HEK293 (cell line): Measurements from ENCODE around the gene ARHGAP45.

ENCODE experiments used
- KLF1 ChIP-seq: fragments of 450-650 bp; formaldehyde crosslinking; IDR thresholded peaks from 2 replicates; pipeline ENCODE4 v1.5.1; 2016; ENCODE audit warnings: missing biosample characterization, missing genetic modification characterization
- KLF17 ChIP-seq: fragments of 450-650 bp; formaldehyde crosslinking; IDR thresholded peaks from 2 replicates; pipeline ENCODE4 v1.5.1; 2016; ENCODE audit warnings: missing biosample characterization, missing genetic modification characterization
- KLF8 ChIP-seq: fragments of 450-650 bp; formaldehyde crosslinking; IDR thresholded peaks from 2 replicates; pipeline ENCODE4 v1.5.1; 2016; ENCODE audit warnings: missing biosample characterization, missing genetic modification characterization
- OSR2 ChIP-seq: fragments of 450-650 bp; formaldehyde crosslinking; IDR thresholded peaks from 2 replicates; pipeline ENCODE4 v1.5.1; 2016; ENCODE audit warnings: missing biosample characterization, missing genetic modification characterization
- PBX3 ChIP-seq: sonication (generic); formaldehyde crosslinking; IDR thresholded peaks from 2 replicates; pipeline ENCODE4 v1.8.1; 2022; ENCODE audit warnings: mild to moderate bottlenecking, moderate library complexity, missing genetic modification reagents
- REPIN1 ChIP-seq: fragments of 450-650 bp; formaldehyde crosslinking; IDR thresholded peaks from 2 replicates; pipeline ENCODE4 v1.5.1; 2017; ENCODE audit warnings: missing biosample characterization, missing genetic modification characterization, low read depth
- REST ChIP-seq: fragments of 450-650 bp; formaldehyde crosslinking; IDR thresholded peaks from 2 replicates; pipeline ENCODE4 v1.5.1; 2016; ENCODE audit warnings: missing biosample characterization, missing genetic modification characterization
- SALL2 ChIP-seq: fragments of 450-650 bp; formaldehyde crosslinking; IDR thresholded peaks from 2 replicates; pipeline ENCODE4 v1.5.0; 2017; ENCODE audit warnings: missing biosample characterization, mild to moderate bottlenecking, missing genetic modification characterization, borderline replicate concordance
- ZNF366 ChIP-seq: fragments of 450-650 bp; formaldehyde crosslinking; conservative IDR thresholded peaks from 2 replicates; pipeline ENCODE4 v1.5.1; 2016; ENCODE audit warnings: missing biosample characterization, missing genetic modification characterization
- ZNF398 ChIP-seq: fragments of 450-650 bp; formaldehyde crosslinking; IDR thresholded peaks from 2 replicates; pipeline ENCODE4 v1.5.1; 2017; ENCODE audit warnings: missing biosample characterization, missing genetic modification characterization
- ZNF76 ChIP-seq: fragments of 450-650 bp; formaldehyde crosslinking; IDR thresholded peaks from 2 replicates; pipeline ENCODE4; 2016; ENCODE audit warnings: low read depth, missing biosample characterization, missing genetic modification characterization, borderline replicate concordance
- TF ChIP-seq, protein P1 (sequence below): fragments of 450-650 bp; formaldehyde crosslinking; IDR thresholded peaks from 2 replicates; pipeline ENCODE4 v1.5.1; 2016; ENCODE audit warnings: missing biosample characterization, missing genetic modification characterization
- TF ChIP-seq, protein P2 (sequence below): fragments of 450-650 bp; formaldehyde crosslinking; IDR thresholded peaks from 2 replicates; pipeline ENCODE4 v1.5.1; 2016; ENCODE audit warnings: missing biosample characterization, missing genetic modification characterization

ARHGAP45 gene

DNA sequence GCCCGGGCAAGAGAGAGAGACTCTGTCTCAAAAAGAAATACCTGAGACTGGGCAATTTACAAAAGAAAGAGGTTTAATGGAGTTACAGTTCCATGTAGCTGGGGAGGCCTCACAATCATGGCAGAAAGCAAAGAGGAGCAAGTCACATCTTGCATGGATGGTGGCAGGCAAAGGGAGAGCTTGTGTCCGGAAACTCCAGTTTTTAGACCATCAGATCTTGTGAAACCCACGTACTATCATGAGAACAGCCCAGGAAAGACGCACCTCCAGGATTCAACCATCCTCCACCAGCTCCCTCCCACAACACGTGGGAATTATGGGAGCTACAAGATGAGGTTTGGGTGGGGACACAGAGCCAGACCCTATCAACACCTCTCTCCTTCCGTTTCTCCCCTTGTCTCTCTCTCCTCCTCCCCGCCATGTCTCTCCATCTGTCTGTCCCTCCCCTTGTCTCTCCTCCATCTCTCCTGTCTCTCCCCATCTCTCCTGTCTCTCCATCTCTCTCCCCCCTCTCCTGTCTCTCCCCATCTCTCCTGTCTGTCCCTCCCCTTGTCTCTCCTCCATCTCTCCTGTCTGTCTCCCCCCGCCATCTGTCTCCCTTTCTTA lies 18.2 kb downstream of the ARHGAP45 start (continued):
- TF ChIP-seq REST (tag by site-specific recombination) (no peak), ZNF366 (tag by site-specific recombination) (peak; percentile 92), REPIN1 (tag by site-specific recombination) (no peak), KLF17 (tag by site-specific recombination) (0 out of 2 replicates have a peak, but pooled peaks have one; percentile 6), ZNF76 (tag by site-specific recombination) (peak; percentile 59), ZNF398 (tag by site-specific recombination) (peak; percentile 81), SALL2 (tag by site-specific recombination) (no peak), OSR2 (tag by site-specific recombination) (0 out of 2 replicates have a peak, but pooled peaks have one; percentile 5), PBX3 (no peak), KLF8 (tag by site-specific recombination) (no peak; the same call in 1 of the 2 replicates), KLF1 (no peak)
- TF ChIP-seq, protein P1, sequence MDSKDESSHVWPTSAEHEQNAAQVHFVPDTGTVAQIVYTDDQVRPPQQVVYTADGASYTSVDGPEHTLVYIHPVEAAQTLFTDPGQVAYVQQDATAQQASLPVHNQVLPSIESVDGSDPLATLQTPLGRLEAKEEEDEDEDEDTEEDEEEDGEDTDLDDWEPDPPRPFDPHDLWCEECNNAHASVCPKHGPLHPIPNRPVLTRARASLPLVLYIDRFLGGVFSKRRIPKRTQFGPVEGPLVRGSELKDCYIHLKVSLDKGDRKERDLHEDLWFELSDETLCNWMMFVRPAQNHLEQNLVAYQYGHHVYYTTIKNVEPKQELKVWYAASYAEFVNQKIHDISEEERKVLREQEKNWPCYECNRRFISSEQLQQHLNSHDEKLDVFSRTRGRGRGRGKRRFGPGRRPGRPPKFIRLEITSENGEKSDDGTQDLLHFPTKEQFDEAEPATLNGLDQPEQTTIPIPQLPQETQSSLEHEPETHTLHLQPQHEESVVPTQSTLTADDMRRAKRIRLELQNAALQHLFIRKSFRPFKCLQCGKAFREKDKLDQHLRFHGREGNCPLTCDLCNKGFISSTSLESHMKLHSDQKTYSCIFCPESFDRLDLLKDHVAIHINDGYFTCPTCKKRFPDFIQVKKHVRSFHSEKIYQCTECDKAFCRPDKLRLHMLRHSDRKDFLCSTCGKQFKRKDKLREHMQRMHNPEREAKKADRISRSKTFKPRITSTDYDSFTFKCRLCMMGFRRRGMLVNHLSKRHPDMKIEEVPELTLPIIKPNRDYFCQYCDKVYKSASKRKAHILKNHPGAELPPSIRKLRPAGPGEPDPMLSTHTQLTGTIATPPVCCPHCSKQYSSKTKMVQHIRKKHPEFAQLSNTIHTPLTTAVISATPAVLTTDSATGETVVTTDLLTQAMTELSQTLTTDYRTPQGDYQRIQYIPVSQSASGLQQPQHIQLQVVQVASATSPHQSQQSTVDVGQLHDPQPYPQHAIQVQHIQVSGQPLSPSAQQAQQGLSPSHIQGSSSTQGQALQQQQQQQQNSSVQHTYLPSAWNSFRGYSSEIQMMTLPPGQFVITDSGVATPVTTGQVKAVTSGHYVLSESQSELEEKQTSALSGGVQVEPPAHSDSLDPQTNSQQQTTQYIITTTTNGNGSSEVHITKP (tag by site-specific recombination), result peak; percentile 85
- TF ChIP-seq, protein P2, sequence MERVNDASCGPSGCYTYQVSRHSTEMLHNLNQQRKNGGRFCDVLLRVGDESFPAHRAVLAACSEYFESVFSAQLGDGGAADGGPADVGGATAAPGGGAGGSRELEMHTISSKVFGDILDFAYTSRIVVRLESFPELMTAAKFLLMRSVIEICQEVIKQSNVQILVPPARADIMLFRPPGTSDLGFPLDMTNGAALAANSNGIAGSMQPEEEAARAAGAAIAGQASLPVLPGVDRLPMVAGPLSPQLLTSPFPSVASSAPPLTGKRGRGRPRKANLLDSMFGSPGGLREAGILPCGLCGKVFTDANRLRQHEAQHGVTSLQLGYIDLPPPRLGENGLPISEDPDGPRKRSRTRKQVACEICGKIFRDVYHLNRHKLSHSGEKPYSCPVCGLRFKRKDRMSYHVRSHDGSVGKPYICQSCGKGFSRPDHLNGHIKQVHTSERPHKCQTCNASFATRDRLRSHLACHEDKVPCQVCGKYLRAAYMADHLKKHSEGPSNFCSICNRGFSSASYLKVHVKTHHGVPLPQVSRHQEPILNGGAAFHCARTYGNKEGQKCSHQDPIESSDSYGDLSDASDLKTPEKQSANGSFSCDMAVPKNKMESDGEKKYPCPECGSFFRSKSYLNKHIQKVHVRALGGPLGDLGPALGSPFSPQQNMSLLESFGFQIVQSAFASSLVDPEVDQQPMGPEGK (tag by site-specific recombination), result peak; percentile 54
